Choroid plexus epithelial cell (primary cell): Measurements from ENCODE around the gene BHLHE23.

Experiments
- DNase-seq: peaks from one replicate; pipeline ENCODE4 v3.0.0-alpha.2; 2010; ENCODE audit warnings: low read depth
- H3K4me3 ChIP-seq: 2 replicates; pipeline ENCODE4 v1.5.1; 2011; ENCODE audit warnings: low read depth, mild to moderate bottlenecking, control low read depth, low read length, moderate library complexity
- CTCF ChIP-seq: conservative IDR thresholded peaks from 2 replicates; pipeline ENCODE4 v1.5.1; 2011; ENCODE audit warnings: low read depth, mild to moderate bottlenecking, control low read depth, inconsistent platforms, low read length, moderate library complexity

The BHLHE23 gene

GRCh38 chr20:63033794-63034709, 27.3 kb upstream of the BHLHE23 start:
- no peak for DNase-seq
- no peak overlapping the region for H3K4me3 ChIP-seq
- no peak for TF ChIP-seq CTCF

- no peak for TF ChIP-seq CTCF
- DNase-seq, result no peak
- no peak overlapping the region for H3K4me3 ChIP-seq
Measured at GRCh38 chr20:63032861-63033793, 26.4 kb upstream of the BHLHE23 start.

DNA sequence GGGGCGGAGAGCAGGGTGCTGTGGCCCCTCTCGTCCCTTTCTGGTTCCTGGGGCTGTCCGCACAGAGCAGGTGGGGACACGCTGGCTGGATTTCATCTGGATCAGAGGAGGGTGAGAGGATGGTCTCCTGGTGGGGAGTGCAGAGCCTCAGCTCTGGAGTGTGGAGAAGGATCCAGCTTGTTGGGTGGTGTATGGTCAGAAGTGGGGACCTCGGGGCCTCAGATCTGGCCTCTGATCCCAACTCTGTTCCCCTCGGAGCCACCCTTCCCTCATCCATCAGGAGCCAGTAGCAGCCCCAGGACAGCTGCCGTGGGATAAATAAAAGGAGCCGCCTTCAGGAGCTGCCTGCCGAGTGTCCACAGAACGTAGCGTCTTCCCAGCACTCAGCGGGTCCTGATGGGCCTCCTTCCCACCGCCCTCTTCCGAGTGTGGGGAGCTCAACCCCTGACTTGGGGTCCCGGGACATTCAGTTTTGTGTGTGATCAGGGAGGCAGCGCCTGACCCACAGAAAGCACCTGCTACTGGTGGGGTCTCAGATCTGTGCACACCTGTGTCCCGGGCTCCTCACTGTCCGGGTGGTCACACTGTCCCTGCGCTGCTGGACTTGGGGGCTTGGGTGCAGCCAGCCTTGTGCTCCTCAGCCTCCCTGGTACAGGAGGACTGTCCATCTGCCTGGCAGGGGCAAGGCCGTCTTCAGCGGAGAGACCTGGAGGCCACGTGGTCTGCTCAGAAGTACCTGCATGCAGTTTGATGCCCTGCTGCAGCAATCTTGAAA, 25.4 kb upstream of the BHLHE23 start:
- no peak for DNase-seq
- H3K4me3 ChIP-seq, result no peak overlapping the region
- no peak for TF ChIP-seq CTCF

GRCh38 chr20:63031251-63032014, 24.7 kb upstream of the BHLHE23 start:
- H3K4me3 ChIP-seq, result no peak overlapping the region
- no peak for TF ChIP-seq CTCF
- no peak for DNase-seq

DNA sequence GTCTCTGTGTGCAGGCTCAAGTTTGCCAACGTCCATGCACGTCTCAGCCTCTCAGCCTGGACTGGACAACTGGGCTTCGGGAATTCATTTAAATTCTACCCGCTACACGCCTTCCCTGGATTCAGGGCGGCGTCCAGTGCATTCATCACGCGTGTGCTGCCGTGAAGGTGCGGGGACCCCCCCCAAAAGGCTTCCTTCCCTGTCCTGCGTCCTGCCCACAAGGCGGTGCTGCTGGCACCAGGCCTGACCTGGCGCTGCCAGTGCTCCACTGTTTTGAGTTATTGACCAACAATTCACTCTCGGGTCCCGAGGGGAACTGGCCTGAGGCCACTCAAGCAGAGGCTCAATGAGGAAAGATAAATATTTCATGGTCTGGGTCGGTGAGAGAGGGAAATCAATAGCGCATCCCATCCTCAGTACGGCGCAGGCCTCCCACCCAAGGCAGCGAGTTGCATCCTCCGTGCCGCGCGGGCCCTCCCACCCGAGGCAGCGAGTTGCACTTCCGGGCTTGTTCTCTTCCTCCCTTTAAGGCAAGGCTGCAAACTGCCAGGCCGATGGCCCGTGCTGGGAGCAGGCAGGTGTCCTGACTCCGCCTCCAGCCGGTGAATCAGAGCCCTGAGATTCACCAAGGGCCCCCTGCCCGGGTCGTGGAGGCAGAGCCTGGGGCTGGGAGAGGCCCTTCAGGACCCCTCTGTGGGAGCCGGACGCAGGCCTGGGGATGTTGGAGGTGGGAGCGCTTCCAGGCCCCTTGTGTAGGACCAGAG, 22.8 kb upstream of the BHLHE23 start:
- DNase-seq, result no peak
- no peak for TF ChIP-seq CTCF
- H3K4me3 ChIP-seq, result no peak overlapping the region
